DOHH2 (cell line): ENCODE data around the gene PSEN2.

ENCODE experiments used
- EZH2phosphoT487 ChIP-seq: fragments of 200-600 bp; sonication (generic); IDR thresholded peaks from 2 replicates; pipeline ENCODE4 v1.6.1; 2017; ENCODE audit warnings: borderline replicate concordance, mild to moderate bottlenecking, antibody characterized with exemption, low read length, moderate library complexity, mixed read lengths
- TF ChIP-seq, protein P1 (sequence below): fragments of 200-600 bp; sonication (generic); IDR thresholded peaks from one replicate; pipeline ENCODE4 v1.5.1; 2014; ENCODE audit warnings: antibody characterized with exemption, mild to moderate bottlenecking, low read depth, low read length; ENCODE audit not compliant: poor library complexity, severe bottlenecking

DNA sequence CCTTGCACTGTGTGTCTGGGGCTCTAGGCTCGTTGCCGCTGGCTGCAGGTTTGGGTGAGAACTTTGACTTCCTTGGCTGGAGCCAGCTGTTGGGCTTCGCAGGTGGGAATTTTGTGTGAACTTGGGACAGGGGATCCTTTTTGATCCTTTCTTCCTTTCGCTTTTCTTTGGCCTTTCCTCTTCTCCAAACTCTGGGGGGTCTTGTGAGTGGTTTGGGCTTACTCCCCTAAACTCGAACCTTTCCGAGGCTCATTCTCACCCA is 70.3 kb downstream of the PSEN2 start:
- TF ChIP-seq, protein P1, sequence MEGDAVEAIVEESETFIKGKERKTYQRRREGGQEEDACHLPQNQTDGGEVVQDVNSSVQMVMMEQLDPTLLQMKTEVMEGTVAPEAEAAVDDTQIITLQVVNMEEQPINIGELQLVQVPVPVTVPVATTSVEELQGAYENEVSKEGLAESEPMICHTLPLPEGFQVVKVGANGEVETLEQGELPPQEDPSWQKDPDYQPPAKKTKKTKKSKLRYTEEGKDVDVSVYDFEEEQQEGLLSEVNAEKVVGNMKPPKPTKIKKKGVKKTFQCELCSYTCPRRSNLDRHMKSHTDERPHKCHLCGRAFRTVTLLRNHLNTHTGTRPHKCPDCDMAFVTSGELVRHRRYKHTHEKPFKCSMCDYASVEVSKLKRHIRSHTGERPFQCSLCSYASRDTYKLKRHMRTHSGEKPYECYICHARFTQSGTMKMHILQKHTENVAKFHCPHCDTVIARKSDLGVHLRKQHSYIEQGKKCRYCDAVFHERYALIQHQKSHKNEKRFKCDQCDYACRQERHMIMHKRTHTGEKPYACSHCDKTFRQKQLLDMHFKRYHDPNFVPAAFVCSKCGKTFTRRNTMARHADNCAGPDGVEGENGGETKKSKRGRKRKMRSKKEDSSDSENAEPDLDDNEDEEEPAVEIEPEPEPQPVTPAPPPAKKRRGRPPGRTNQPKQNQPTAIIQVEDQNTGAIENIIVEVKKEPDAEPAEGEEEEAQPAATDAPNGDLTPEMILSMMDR: no peak
- TF ChIP-seq EZH2phosphoT487: no peak
